Motor neuron (in vitro differentiated cells): ENCODE results near the gene NUP43. TPM values are rescaled to one million over a fixed set of nuclear protein-coding genes. Genes with fewer than 3 reads are reported as not detected.

Experiments used
- ATAC-seq, 8 experiments: fragments of 200-7000 bp; cut with Tn5 transposase; replicated peaks in 6 of 8; 2 replicates each; pipeline ENCODE4 v1.8.0; 2021; ENCODE audit warnings: mild to moderate bottlenecking in 8 of 8, moderate library complexity in 8 of 8
- H3K27ac ChIP-seq, 2 donors: fragments of 250-450 bp; sonication (Bioruptor Pico); 2 replicates each; pipeline ENCODE4 v1.9.0; 2021; ENCODE audit warnings: antibody characterized with exemption in 2 of 2, mild to moderate bottlenecking in 2 of 2, moderate library complexity in 1 of 2
- H3K4me1 ChIP-seq, 2 donors: fragments of 250-450 bp; sonication (Bioruptor Pico); replicated peaks in 1 of 2; 2 replicates each; pipeline ENCODE4 v1.6.1; 2021; ENCODE audit warnings: antibody characterized with exemption in 2 of 2, mild to moderate bottlenecking in 2 of 2, moderate library complexity in 1 of 2
- H3K4me3 ChIP-seq, 5 donors: fragments of 250-450 bp; sonication (Bioruptor Pico); 2 replicates each; pipeline ENCODE4 v1.9.0; 2021; ENCODE audit warnings: antibody characterized with exemption in 5 of 5, mild to moderate bottlenecking in 5 of 5, moderate library complexity in 4 of 5
- WGBS, 10 experiments: fragments of 450-650 bp; shearing (Covaris generic); methylation state at CpG; one replicate each; pipeline ENCODE4 v1.0.0; 2022; 5-methylcytosine and 5-hydroxymethylcytosine counted together
- in situ Hi-C, 9 experiments: fragments of 400-800 bp; cut with MboI; loops; one replicate each; pipeline ENCODE4 v1.15.0; 2021; ENCODE audit warnings: low sequenced_read_pairs in 9 of 9, low pct_unique_long_range_greater_than_20kb in 2 of 9; ENCODE audit not compliant: unreplicated experiment in 9 of 9
- total RNA-seq, 8 experiments: library from RNA; unstranded; fragments of 300-600 nt; gene quantifications; 2 replicates each; pipeline versions ENCODE4 v1.2.3 to v1.2.4, GENCODE V29; 2022

NUP43 gene, protein sequence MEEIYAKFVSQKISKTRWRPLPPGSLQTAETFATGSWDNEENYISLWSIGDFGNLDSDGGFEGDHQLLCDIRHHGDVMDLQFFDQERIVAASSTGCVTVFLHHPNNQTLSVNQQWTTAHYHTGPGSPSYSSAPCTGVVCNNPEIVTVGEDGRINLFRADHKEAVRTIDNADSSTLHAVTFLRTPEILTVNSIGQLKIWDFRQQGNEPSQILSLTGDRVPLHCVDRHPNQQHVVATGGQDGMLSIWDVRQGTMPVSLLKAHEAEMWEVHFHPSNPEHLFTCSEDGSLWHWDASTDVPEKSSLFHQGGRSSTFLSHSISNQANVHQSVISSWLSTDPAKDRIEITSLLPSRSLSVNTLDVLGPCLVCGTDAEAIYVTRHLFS
- 10 to 100 TPM; 17.3 to 35.9 (median 24.1) TPM for total RNA-seq

GRCh38 chr6:149746147-149746946, at the start of gene NUP43:
TSS of gene NUP43 (minus strand) at chr6:149746529. CDS start at chr6:149746495, 34 bp downstream.
- H3K4me1 ChIP-seq: peaks cover 18 to 23% of the 10 kb centered on the region in 2 donors
- WGBS, 10 experiments: 0 to 40% (median 7%) methylated on average over 1 to 26 of the region's 41 CpGs; no CpG with 5 or more reads in 1 of the 10 experiments
- in situ Hi-C loops: no loop called here
- peak within 1 kb of the TSS; percentile 56 to 95 (median 67) for H3K4me3 ChIP-seq
- peak; percentile 59 to 70 (median 64) for ATAC-seq
- peak within 1 kb of the TSS in 1 of 2 donors; percentile 77 for H3K27ac ChIP-seq

DNA sequence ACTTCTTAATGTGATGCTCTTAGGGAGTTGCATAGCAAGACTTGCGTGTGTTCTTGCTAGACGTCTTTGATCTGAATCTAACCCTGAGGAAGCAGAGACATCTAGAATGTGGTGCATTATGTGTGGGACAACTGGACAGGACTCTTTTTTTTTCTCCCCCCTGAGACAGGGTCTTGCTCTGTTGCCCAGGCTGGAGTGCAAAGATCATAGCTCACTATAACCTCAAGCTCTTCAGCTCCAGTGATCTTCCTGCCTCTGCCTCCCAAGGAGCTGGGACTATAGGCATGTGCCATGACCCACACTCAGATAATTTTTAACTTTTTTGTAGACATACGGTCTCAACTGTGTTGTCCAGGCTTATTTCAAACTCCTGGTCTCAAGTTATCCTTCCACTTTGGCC, 37.2 kb upstream of the NUP43 start:
- H3K4me3 ChIP-seq: no peak overlapping the region
- no peaks in the 10 kb centered on the region for H3K4me1 ChIP-seq
- ATAC-seq: no peak
- in situ Hi-C loops: no loop called here
- no peak overlapping the region for H3K27ac ChIP-seq
- 86 to 100% (median 100%) methylated on average over 1 to 3 of the region's 3 CpGs; no CpG with 5 or more reads in 3 of the 10 experiments for whole genome bisulfite sequencing, 10 experiments

DNA sequence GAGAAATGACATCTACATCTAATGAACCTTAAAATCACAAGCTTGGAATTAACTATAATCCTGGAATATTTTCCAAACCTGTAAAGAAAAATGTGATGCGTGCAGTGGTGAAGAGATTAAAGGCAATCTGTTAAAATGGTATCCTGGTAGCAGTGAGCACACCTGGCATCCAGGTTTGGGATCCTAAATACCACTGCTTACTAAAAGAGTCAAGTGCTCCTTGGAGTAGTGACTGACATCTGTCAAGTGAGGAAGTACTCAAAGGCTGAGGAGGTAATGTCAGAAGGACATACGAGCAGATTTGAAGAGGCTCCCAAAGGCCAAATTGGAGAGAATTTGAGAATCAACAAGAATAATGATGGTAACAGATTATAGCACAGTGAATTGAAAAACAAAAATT, 36.0 kb upstream of the NUP43 start:
- WGBS, 10 experiments: 78 to 100% (median 100%) methylated on average over 1 to 2 of the region's 2 CpGs; no CpG with 5 or more reads in 1 of the 10 experiments
- Histone ChIP-seq H3K4me1 (no peaks in the 10 kb centered on the region), H3K27ac (no peak overlapping the region), H3K4me3 (no peak overlapping the region)
- ATAC-seq: no peak
- in situ Hi-C loops: no loop called here

DNA sequence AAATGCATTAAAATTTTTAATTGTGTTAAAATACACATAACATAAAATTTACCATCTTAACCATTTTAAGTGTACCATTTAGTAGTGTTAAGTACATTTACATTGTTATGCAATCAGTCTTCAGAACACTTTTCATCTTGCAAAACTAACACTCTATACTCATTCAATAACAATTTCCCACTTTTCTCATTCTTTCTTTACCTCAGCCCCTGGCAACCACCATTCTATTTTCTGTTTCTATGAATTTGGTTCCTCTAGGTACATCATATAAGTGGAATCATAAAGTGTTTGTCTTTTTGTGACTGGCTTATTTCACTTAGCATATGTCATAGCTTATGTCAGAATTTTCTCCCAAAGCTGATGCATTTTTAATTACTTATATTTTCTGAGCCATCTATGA, 35.4 kb upstream of the NUP43 start:
- no peak overlapping the region for H3K27ac ChIP-seq
- ATAC-seq: no peak

GRCh38 chr6:149779644-149779963, 33.3 kb upstream of the NUP43 start:
- WGBS, 10 experiments: 80 to 100% (median 85%) methylated on average over 1 to 2 of the region's 2 CpGs; no CpG with 5 or more reads in 6 of the 10 experiments
- Histone ChIP-seq H3K4me1 (no peaks in the 10 kb centered on the region), H3K4me3 (no peak overlapping the region), H3K27ac (no peak overlapping the region)
- in situ Hi-C loops: no loop called here
- ATAC-seq: no peak

More for the DNA sequence above, 35.4 kb upstream of the NUP43 start:
- in situ Hi-C loops: no loop called here
- no peaks in the 10 kb centered on the region for H3K4me1 ChIP-seq
- no peak overlapping the region for H3K4me3 ChIP-seq

GRCh38 chr6:149777624-149778023, 31.3 kb upstream of the NUP43 start:
- H3K4me3 ChIP-seq: no peak overlapping the region
- 87 to 100% (median 100%) methylated on average over 1 of the region's 1 CpG; no CpG with 5 or more reads in 2 of the 10 experiments for WGBS, 10 experiments

GRCh38 chr6:149771925-149772324, 25.6 kb upstream of the NUP43 start:
- Histone ChIP-seq H3K27ac (no peak overlapping the region), H3K4me3 (no peak overlapping the region), H3K4me1 (no peaks in the 10 kb centered on the region)
- 90 to 100% (median 99%) methylated on average over 1 to 6 of the region's 6 CpGs for WGBS, 10 experiments
- ATAC-seq: no peak
- in situ Hi-C loops: no loop called here

More at GRCh38 chr6:149777624-149778023, 31.3 kb upstream of the NUP43 start:
- Histone ChIP-seq H3K27ac (no peak overlapping the region), H3K4me1 (no peaks in the 10 kb centered on the region)
- in situ Hi-C loops: no loop called here
- ATAC-seq: no peak

- Histone ChIP-seq H3K4me1 (no peaks in the 10 kb centered on the region), H3K4me3 (no peak overlapping the region), H3K27ac (no peak overlapping the region)
- WGBS, 10 experiments: 80 to 100% (median 94%) methylated on average over 1 to 3 of the region's 3 CpGs; no CpG with 5 or more reads in 1 of the 10 experiments
- in situ Hi-C loops: no loop called here
- ATAC-seq: no peak
Measured at GRCh38 chr6:149771185-149771584, 24.9 kb upstream of the NUP43 start.

GRCh38 chr6:149769676-149770075, 23.3 kb upstream of the NUP43 start:
- in situ Hi-C loops: no loop called here
- no peak overlapping the region for H3K4me3 ChIP-seq
- no peak for ATAC-seq
- H3K4me1 ChIP-seq: no peaks in the 10 kb centered on the region
- no peak overlapping the region for H3K27ac ChIP-seq
- WGBS, 10 experiments: 100% methylated on average over 1 to 2 of the region's 2 CpGs; no CpG with 5 or more reads in 5 of the 10 experiments

- in situ Hi-C loops: no loop called here
- 63 to 98% (median 86%) methylated on average over 2 to 3 of the region's 3 CpGs; no CpG with 5 or more reads in 1 of the 10 experiments for WGBS, 10 experiments
- ATAC-seq: no peak
- Histone ChIP-seq H3K4me1 (no peaks in the 10 kb centered on the region), H3K4me3 (no peak overlapping the region), H3K27ac (no peak overlapping the region)
Measured at GRCh38 chr6:149766156-149766769, 19.9 kb upstream of the NUP43 start.

- H3K4me3 ChIP-seq: no peak overlapping the region
- in situ Hi-C loops: no loop called here
- no peak overlapping the region for H3K27ac ChIP-seq
- ATAC-seq: peak in 1 of 8 experiments; percentile 64
- no peaks in the 10 kb centered on the region for H3K4me1 ChIP-seq
Measured at GRCh38 chr6:149763866-149764265, 17.5 kb upstream of the NUP43 start.

DNA sequence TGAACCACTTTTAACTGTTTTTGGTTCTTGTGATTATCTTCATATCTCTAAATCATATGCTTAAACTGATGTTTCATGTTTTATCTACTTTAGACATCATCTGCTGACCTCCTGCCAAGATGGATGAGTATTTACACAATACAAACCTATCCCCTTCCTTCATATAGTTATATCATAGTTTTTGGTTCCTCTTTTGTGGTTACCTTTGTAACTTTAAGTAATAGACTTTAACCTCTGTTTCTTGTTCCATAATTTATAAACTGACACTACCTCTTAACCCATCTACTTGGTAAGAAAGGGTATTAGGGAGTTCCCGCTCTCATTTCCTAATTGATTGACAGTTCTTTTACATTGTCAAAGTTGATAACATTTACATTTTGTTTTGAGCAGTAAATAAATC, 15.1 kb upstream of the NUP43 start:
- no peaks in the 10 kb centered on the region for H3K4me1 ChIP-seq
- no peak for ATAC-seq
- H3K4me3 ChIP-seq: no peak overlapping the region
- in situ Hi-C loops: no loop called here
- 91 to 100% (median 100%) methylated on average over 1 of the region's 1 CpG; no CpG with 5 or more reads in 3 of the 10 experiments for WGBS, 10 experiments
- H3K27ac ChIP-seq: no peak overlapping the region

DNA sequence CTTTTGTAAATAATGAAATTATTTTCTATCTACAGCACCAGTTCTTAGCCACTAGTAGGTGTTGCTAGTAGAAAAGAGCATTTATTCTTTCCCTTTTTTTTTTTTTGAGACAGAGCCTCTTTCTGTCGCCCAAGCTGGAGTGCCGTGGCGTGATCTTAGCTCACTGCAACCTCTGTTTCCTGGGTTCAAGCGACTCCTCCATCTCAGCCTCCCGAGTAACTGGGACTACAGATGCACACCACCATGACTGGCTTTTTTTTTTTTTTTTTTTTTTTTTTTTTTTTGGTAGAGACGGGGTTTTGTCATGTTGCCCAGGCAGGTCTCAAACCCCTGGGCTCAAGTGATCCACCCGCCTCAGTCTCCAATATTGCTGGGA, 9.9 kb upstream of the NUP43 start:
- ATAC-seq: no peak
- WGBS, 10 experiments: 87 to 100% (median 99%) methylated on average over 2 to 7 of the region's 7 CpGs
- H3K4me1 ChIP-seq: peaks cover 0 to 3% of the 10 kb centered on the region in 2 donors
- no peak overlapping the region for H3K27ac ChIP-seq
- in situ Hi-C loops: no loop called here
- no peak overlapping the region for H3K4me3 ChIP-seq
